H9 (cell line): ENCODE results near the gene FCGBP. TPM values are rescaled to one million over a fixed set of nuclear protein-coding genes. Genes with fewer than 3 reads are reported as not detected.
A peak's percentile ranks its signal among the peaks of the same experiment; 100 is the strongest.

Experiments used
- DNase-seq: peaks from one replicate; pipeline ENCODE4 v3.0.0-alpha.2; 2017
- H2AFZ ChIP-seq: one replicate; pipeline ENCODE4 v1.6.1; 2013; ENCODE audit warnings: mild to moderate bottlenecking, low read length, control low read depth, moderate library complexity
- H2AK5ac ChIP-seq: 2 replicates; pipeline ENCODE4 v1.6.1; 2013; ENCODE audit warnings: low read length, control low read depth, mixed read lengths; ENCODE audit not compliant: insufficient read length
- H2BK120ac ChIP-seq: one replicate; pipeline ENCODE4 v1.6.1; 2013; ENCODE audit warnings: low read depth, mild to moderate bottlenecking, low read length, control low read depth, inconsistent platforms; ENCODE audit not compliant: poor library complexity, severe bottlenecking
- H2BK12ac ChIP-seq: 2 replicates; pipeline ENCODE4 v1.6.1; 2013; ENCODE audit warnings: low read length, control low read depth, mixed read lengths, low read depth; ENCODE audit not compliant: insufficient read length
- H2BK15ac ChIP-seq: 2 replicates; pipeline ENCODE4 v1.6.1; 2013; ENCODE audit warnings: low read depth, low read length, control low read depth
- H2BK20ac ChIP-seq: one replicate; pipeline ENCODE4 v1.6.1; 2013; ENCODE audit warnings: low read depth, mild to moderate bottlenecking, low read length, control low read depth, inconsistent platforms; ENCODE audit not compliant: poor library complexity, severe bottlenecking
- H2BK5ac ChIP-seq: 2 replicates; pipeline ENCODE4 v1.6.1; 2013; ENCODE audit warnings: low read length, control low read depth, mixed read lengths; ENCODE audit not compliant: insufficient read length
- H3K14ac ChIP-seq: 2 replicates; pipeline ENCODE4 v1.6.1; 2013; ENCODE audit warnings: low read length, control low read depth; ENCODE audit not compliant: insufficient read depth
- H3K18ac ChIP-seq: 2 replicates; pipeline ENCODE4 v1.6.1; 2013; ENCODE audit warnings: low read depth, mild to moderate bottlenecking, mixed read lengths, low read length, control low read depth; ENCODE audit not compliant: insufficient read length
- H3K23ac ChIP-seq: 2 replicates; pipeline ENCODE4 v1.6.1; 2013; ENCODE audit warnings: low read length, control low read depth, mixed read lengths, low read depth; ENCODE audit not compliant: insufficient read length
- H3K23me2 ChIP-seq: 2 replicates; pipeline ENCODE4 v1.6.1; 2013; ENCODE audit warnings: low read depth, mild to moderate bottlenecking, mixed read lengths, low read length, control low read depth; ENCODE audit not compliant: insufficient read length, poor library complexity, severe bottlenecking
- H3K27ac ChIP-seq: 2 replicates; pipeline ENCODE4 v1.5.1; 2013; ENCODE audit warnings: low read length, control low read depth, mixed read lengths, low read depth; ENCODE audit not compliant: insufficient read length
- H3K27me3 ChIP-seq: 2 replicates; pipeline ENCODE4 v1.6.1; 2013; ENCODE audit warnings: low read length, control low read depth, inconsistent platforms; ENCODE audit not compliant: insufficient read depth
- H3K4ac ChIP-seq: 2 replicates; pipeline ENCODE4 v1.6.1; 2013; ENCODE audit warnings: low read depth, mild to moderate bottlenecking, control low read depth, inconsistent platforms, low read length, moderate library complexity
- H3K4me1 ChIP-seq: 2 replicates; pipeline ENCODE4 v1.6.1; 2013; ENCODE audit warnings: low read length, control low read depth, inconsistent platforms; ENCODE audit not compliant: insufficient read depth
- H3K4me2 ChIP-seq: 2 replicates; pipeline ENCODE4 v1.6.1; 2013; ENCODE audit warnings: low read length, control low read depth, mixed read lengths; ENCODE audit not compliant: insufficient read length, insufficient read depth
- H3K56ac ChIP-seq: 2 replicates; pipeline ENCODE4 v1.6.1; 2013; ENCODE audit warnings: low read depth, mild to moderate bottlenecking, mixed read lengths, low read length, control low read depth; ENCODE audit not compliant: insufficient read length
- H3K79me1 ChIP-seq: 2 replicates; pipeline ENCODE4 v1.6.1; 2013; ENCODE audit warnings: low read depth, mild to moderate bottlenecking, moderate library complexity, low read length, control low read depth, inconsistent platforms; ENCODE audit not compliant: insufficient read depth, poor library complexity, severe bottlenecking
- H3K79me2 ChIP-seq: 2 replicates; pipeline ENCODE4 v1.6.1; 2013; ENCODE audit warnings: low read length, control low read depth, inconsistent platforms; ENCODE audit not compliant: insufficient read depth
- H3K9ac ChIP-seq: 2 replicates; pipeline ENCODE4 v1.6.1; 2013; ENCODE audit warnings: low read length, control low read depth, mixed read lengths; ENCODE audit not compliant: insufficient read length; ENCODE audit errors: extremely low read depth
- H3K9me3 ChIP-seq: one replicate; pipeline ENCODE4 v1.6.1; 2013; ENCODE audit warnings: low read depth, low read length, inconsistent platforms; ENCODE audit not compliant: control insufficient read depth
- H3T11ph ChIP-seq: one replicate; pipeline ENCODE4 v1.6.1; 2013; ENCODE audit warnings: mild to moderate bottlenecking, low read length, control low read depth, inconsistent platforms
- H4K20me1 ChIP-seq: one replicate; pipeline ENCODE4 v1.6.1; 2013; ENCODE audit not compliant: control insufficient read depth, insufficient read length, insufficient read depth
- H4K5ac ChIP-seq: 2 replicates; pipeline ENCODE4 v1.6.1; 2013; ENCODE audit warnings: low read depth, mild to moderate bottlenecking, mixed read lengths, low read length, control low read depth; ENCODE audit not compliant: insufficient read length
- H4K8ac ChIP-seq: replicated peaks from 2 replicates; pipeline ENCODE4 v1.6.1; 2013; ENCODE audit warnings: low read length, control low read depth, mixed read lengths, low read depth; ENCODE audit not compliant: insufficient read length
- H4K91ac ChIP-seq: 2 replicates; pipeline ENCODE4 v1.6.1; 2013; ENCODE audit warnings: low read depth, mild to moderate bottlenecking, moderate library complexity, mixed read lengths, low read length, control low read depth; ENCODE audit not compliant: insufficient read length
- H3K27ac Mint-ChIP-seq, 3 experiments: 2 replicates in 2 of 3; 3 replicates in 1 of 3; pipeline ENCODE4 v1.8.0; 2020 to 2021; ENCODE audit warnings: mixed read lengths in 3 of 3, mild to moderate bottlenecking in 1 of 3, moderate library complexity in 1 of 3
- H3K27me3 Mint-ChIP-seq: 2 replicates; pipeline ENCODE4 v1.8.0; 2021; ENCODE audit warnings: low read depth, mild to moderate bottlenecking, moderate library complexity, mixed read lengths
- H3K36me3 Mint-ChIP-seq, 3 experiments: 2 replicates in 2 of 3; 3 replicates in 1 of 3; pipeline ENCODE4 v1.8.0; 2020 to 2021; ENCODE audit warnings: low read depth in 3 of 3, mixed read lengths in 3 of 3; ENCODE audit not compliant: insufficient read depth in 1 of 3
- H3K4me1 Mint-ChIP-seq, 2 experiments: 2 replicates each; pipeline ENCODE4 v1.8.0; 2020; ENCODE audit warnings: mixed read lengths in 2 of 2
- H3K4me3 Mint-ChIP-seq, 2 experiments: 2 replicates in 1 of 2; 3 replicates in 1 of 2; pipeline ENCODE4 v1.8.0; 2020 to 2021; ENCODE audit warnings: mild to moderate bottlenecking in 2 of 2, mixed read lengths in 2 of 2, moderate library complexity in 1 of 2
- H3K9me3 Mint-ChIP-seq, 2 experiments: 2 replicates in 1 of 2; 3 replicates in 1 of 2; pipeline ENCODE4 v1.8.0; 2020; ENCODE audit warnings: mild to moderate bottlenecking in 2 of 2, mixed read lengths in 2 of 2, moderate library complexity in 1 of 2
- WGBS: extraction: QIAGEN DNeasy Blood & Tissue Kit; methylation state at CpG from one replicate; pipeline ENCODE4 v1.1.7; 2013; ENCODE audit warnings: missing lambda C conversion rate, low lambda C conversion rate, mixed read lengths; ENCODE audit not compliant: insufficient read length; ENCODE audit errors: extremely low coverage; 5-methylcytosine and 5-hydroxymethylcytosine counted together
- total RNA-seq: library from RNA; stranded (reverse); gene quantifications from 2 replicates; pipeline ENCODE4 v1.2.1, GENCODE V29; 2021
- TF ChIP-seq, protein P1 (sequence below): fragments of 200-600 bp; sonication (generic); conservative IDR thresholded peaks from 3 replicates; pipeline ENCODE4 v1.8.0; 2021; ENCODE audit warnings: antibody characterized with exemption, mild to moderate bottlenecking

Gene FCGBP
- total RNA-seq, 1 experiment from 2014 or later, result 0.13 TPM

DNA sequence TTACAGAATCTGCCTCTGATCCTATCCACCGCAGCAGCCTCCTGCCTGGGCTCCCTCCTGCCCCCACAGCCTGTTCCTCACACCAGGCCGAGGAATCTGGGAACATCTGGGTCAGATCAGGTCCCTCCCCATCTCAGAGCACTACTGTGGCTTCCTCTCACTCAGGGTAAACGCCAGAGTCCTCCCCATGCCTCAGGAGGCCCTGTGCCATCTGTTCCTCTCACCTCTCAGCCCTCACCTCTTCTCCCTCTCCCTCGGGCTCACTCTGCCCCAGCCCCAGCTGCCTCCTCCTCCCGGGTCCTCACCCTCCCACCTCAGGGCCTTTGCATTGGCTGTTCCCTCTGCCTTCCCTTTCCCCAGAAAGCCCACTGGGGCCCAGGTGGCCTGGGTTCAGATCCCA, 18.2 kb downstream of the FCGBP start:
- no peak overlapping the region for H3K56ac ChIP-seq
- H3K14ac ChIP-seq, result no peak overlapping the region
- H3K79me1 ChIP-seq, result no peaks in the 10 kb centered on the region
- no peaks in the 10 kb centered on the region for H3K4me1 Mint-ChIP-seq
- no peak overlapping the region for H2BK5ac ChIP-seq
- H2BK20ac ChIP-seq, result no peak overlapping the region
- H3K4ac ChIP-seq, result no peak overlapping the region
- H3K23ac ChIP-seq, result no peak overlapping the region
- H3K27me3 Mint-ChIP-seq, result no peaks in the 10 kb centered on the region
- H2AK5ac ChIP-seq, result no peak overlapping the region
- no peaks in the 10 kb centered on the region for H3K36me3 Mint-ChIP-seq
- no peaks in the 10 kb centered on the region for H3K4me1 ChIP-seq
- peak overlapping the region in 1 of 2 experiments; percentile 28; a peak in 1 of 5 replicates for H3K4me3 Mint-ChIP-seq
- H4K8ac ChIP-seq, result no peak overlapping the region
- H2AFZ ChIP-seq, result no peak overlapping the region
- TF ChIP-seq, protein P1, sequence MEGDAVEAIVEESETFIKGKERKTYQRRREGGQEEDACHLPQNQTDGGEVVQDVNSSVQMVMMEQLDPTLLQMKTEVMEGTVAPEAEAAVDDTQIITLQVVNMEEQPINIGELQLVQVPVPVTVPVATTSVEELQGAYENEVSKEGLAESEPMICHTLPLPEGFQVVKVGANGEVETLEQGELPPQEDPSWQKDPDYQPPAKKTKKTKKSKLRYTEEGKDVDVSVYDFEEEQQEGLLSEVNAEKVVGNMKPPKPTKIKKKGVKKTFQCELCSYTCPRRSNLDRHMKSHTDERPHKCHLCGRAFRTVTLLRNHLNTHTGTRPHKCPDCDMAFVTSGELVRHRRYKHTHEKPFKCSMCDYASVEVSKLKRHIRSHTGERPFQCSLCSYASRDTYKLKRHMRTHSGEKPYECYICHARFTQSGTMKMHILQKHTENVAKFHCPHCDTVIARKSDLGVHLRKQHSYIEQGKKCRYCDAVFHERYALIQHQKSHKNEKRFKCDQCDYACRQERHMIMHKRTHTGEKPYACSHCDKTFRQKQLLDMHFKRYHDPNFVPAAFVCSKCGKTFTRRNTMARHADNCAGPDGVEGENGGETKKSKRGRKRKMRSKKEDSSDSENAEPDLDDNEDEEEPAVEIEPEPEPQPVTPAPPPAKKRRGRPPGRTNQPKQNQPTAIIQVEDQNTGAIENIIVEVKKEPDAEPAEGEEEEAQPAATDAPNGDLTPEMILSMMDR, result no peak
- no peaks in the 10 kb centered on the region for H3K9me3 Mint-ChIP-seq
- no peaks in the 10 kb centered on the region for H3K9me3 ChIP-seq
- no peak overlapping the region for H2BK12ac ChIP-seq
- H3T11ph ChIP-seq, result no peak overlapping the region
- no peak overlapping the region for H3K9ac ChIP-seq
- no peaks in the 10 kb centered on the region for H3K79me2 ChIP-seq
- H4K5ac ChIP-seq, result no peak overlapping the region
- no CpG with 5 or more reads among the region's 5 CpGs for WGBS
- no peak overlapping the region for H3K27ac ChIP-seq
- no peak overlapping the region for H3K4me2 ChIP-seq
- H2BK120ac ChIP-seq, result no peak overlapping the region
- no peak overlapping the region for H2BK15ac ChIP-seq
- no peaks in the 10 kb centered on the region for H4K20me1 ChIP-seq
- peaks cover 5% of the 10 kb centered on the region for H3K23me2 ChIP-seq
- H3K18ac ChIP-seq, result no peak overlapping the region
- H3K27me3 ChIP-seq, result no peaks in the 10 kb centered on the region
- DNase-seq, result no peak
- no peak overlapping the region; a peak in 1 of 7 replicates for H3K27ac Mint-ChIP-seq
- no peak overlapping the region for H4K91ac ChIP-seq
